Measurements from ENCODE around the gene ATP8B1. TPM values are rescaled to one million over a fixed set of nuclear protein-coding genes. Genes with fewer than 3 reads are reported as not detected.

The ATP8B1 gene
- total and polyA plus RNA-seq, 2 of the 4 experiments (the other 2 are of a cell fraction), result 64.3 to 136 TPM

GRCh38 chr18:57816208-57816954 is 13.3 kb upstream of the ATP8B1 start:
- peak overlapping the region; percentile 89 for H2BK15ac ChIP-seq (ENCODE audit: low read depth, low read length)
- peaks cover 6% of the 10 kb centered on the region; the same call in 1 of the 2 replicates for H3K9me3 ChIP-seq (ENCODE audit: control insufficient read depth, insufficient read depth, low read length)
- ATAC-seq (ENCODE audit: low read depth) (no peak), DNase-seq (no peak)
- peak overlapping the region; percentile 14 to 65; a peak in 1 of 4 replicates for H4K8ac ChIP-seq (ENCODE audit: low read depth in 2 of 2, low read length in 2 of 2)
- peak overlapping the region; percentile 1 for H2BK5ac ChIP-seq (ENCODE audit: low read depth, low read length, poor library complexity, severe bottlenecking)
- peak overlapping the region; percentile 87 for H2AK5ac ChIP-seq (ENCODE audit: low read depth, low read length)
- no peaks in the 10 kb centered on the region for H4K20me1 ChIP-seq (ENCODE audit: insufficient read depth, low read length)
- ChIA-PET CTCF (no interaction called here), POLR2A (ENCODE audit: unreplicated experiment) (no interaction called here)
- H3K4me1 ChIP-seq (ENCODE audit: control insufficient read depth, insufficient read depth, low read length), result peaks cover 11% of the 10 kb centered on the region
- no peak overlapping the region for H3K4me2 ChIP-seq (ENCODE audit: low read depth, low read length)
- H3K56ac ChIP-seq (ENCODE audit: extremely low read depth, insufficient read depth, low read length), result no peak overlapping the region
- peak overlapping the region; percentile 82 for H2BK20ac ChIP-seq (ENCODE audit: low read depth, low read length)
- peak overlapping the region; percentile 72 for H4K91ac ChIP-seq (ENCODE audit: insufficient read depth, low read depth, low read length)
- no peaks in the 10 kb centered on the region for H3K27me3 ChIP-seq (ENCODE audit: control insufficient read depth, insufficient read depth, low read length)
- intact Hi-C loops (cut with micrococcal nuclease) (no loop called here), dilution Hi-C loops (cut with HindIII; ENCODE audit: low sequenced_read_pairs, unreplicated experiment) (no loop called here), in situ Hi-C loops (cut with MboI; ENCODE audit: low sequenced_read_pairs) (no loop called here)
- H3K23ac ChIP-seq (ENCODE audit: low read depth, low read length), result no peak overlapping the region
- peaks cover 0 to 5% of the 10 kb centered on the region in 2 experiments; a peak in 1 of 4 replicates for H3K79me1 ChIP-seq (ENCODE audit: low read depth in 1 of 2, low read length in 2 of 2)
- 93% methylated on average over 2 of the region's 10 CpGs; no CpG with 5 or more reads in 1 of the 2 experiments for WGBS, 2 experiments (ENCODE audit: extremely low coverage in 2 of 2, insufficient read length in 1 of 2)
- BruUV-seq (replicated peaks), result no TSS peak
- H4K5ac ChIP-seq (ENCODE audit: low read depth, low read length), result no peak overlapping the region
- H3K4ac ChIP-seq (ENCODE audit: low read depth, low read length), result peak overlapping the region; percentile 84
- H2AFZ ChIP-seq (replicated peaks; ENCODE audit: low read length, poor library complexity), result peak overlapping the region; percentile 79
- H3K14ac ChIP-seq (replicated peaks; ENCODE audit: low read depth, low read length), result peak overlapping the region; percentile 86
- peak overlapping the region; percentile 77 for H2BK120ac ChIP-seq (ENCODE audit: low read depth, low read length)
- peak overlapping the region; percentile 23 for H2AK9ac ChIP-seq (replicated peaks; ENCODE audit: low read depth, low read length, poor library complexity)
- no peak overlapping the region for H3K9ac ChIP-seq (ENCODE audit: low read depth, low read length)
- H3K36me3 ChIP-seq (ENCODE audit: control insufficient read depth, insufficient read depth, low read length), result no peaks in the 10 kb centered on the region
- H3K9me1 ChIP-seq (ENCODE audit: insufficient read depth, low read length), result peaks cover 27% of the 10 kb centered on the region
- no peak overlapping the region for H3K27ac ChIP-seq (ENCODE audit: insufficient read depth, low read length)
- H3K4me3 ChIP-seq (ENCODE audit: insufficient read depth, low read depth, low read length), result no peak overlapping the region
- no peak overlapping the region for H3K18ac ChIP-seq (ENCODE audit: low read depth, low read length)
- TF ChIP-seq BHLHE40 (IDR thresholded peaks at IDR 0.05; ENCODE audit: low read depth, low read length) (no peak), RCOR1 (IDR thresholded peaks at IDR 0.05; ENCODE audit: insufficient replicate concordance, low read length) (no peak), RAD21 (IDR thresholded peaks at IDR 0.05; ENCODE audit: low read length) (no peak), USF2 (IDR thresholded peaks at IDR 0.05; ENCODE audit: low read depth, low read length) (no peak), CHD1 (IDR thresholded peaks at IDR 0.05; ENCODE audit: low read depth, low read length) (no peak), MXI1 (IDR thresholded peaks at IDR 0.05; ENCODE audit: borderline replicate concordance, low read depth, low read length) (no peak), SMC3 (IDR thresholded peaks at IDR 0.05; ENCODE audit: low read depth, low read length) (no peak), FOS (IDR thresholded peaks at IDR 0.05; ENCODE audit: low read depth, low read length) (no peak), POLR2A (IDR thresholded peaks at IDR 0.05; ENCODE audit: low read depth, low read length) (no peak), RFX5 (IDR thresholded peaks at IDR 0.05; ENCODE audit: low read depth, low read length) (no peak), NFE2L2 (IDR thresholded peaks at IDR 0.05; ENCODE audit: low read depth, low read length) (no peak), CTCF (conservative IDR thresholded peaks at IDR 0.05; ENCODE audit: low read depth, low read length) (no peak), CEBPB (IDR thresholded peaks at IDR 0.05; ENCODE audit: low read depth, low read length) (no peak), MAFK (IDR thresholded peaks at IDR 0.05; ENCODE audit: low read depth, low read length) (no peak)
- TF ChIP-seq, protein P1, sequence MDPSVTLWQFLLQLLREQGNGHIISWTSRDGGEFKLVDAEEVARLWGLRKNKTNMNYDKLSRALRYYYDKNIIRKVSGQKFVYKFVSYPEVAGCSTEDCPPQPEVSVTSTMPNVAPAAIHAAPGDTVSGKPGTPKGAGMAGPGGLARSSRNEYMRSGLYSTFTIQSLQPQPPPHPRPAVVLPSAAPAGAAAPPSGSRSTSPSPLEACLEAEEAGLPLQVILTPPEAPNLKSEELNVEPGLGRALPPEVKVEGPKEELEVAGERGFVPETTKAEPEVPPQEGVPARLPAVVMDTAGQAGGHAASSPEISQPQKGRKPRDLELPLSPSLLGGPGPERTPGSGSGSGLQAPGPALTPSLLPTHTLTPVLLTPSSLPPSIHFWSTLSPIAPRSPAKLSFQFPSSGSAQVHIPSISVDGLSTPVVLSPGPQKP (IDR thresholded peaks at IDR 0.05; ENCODE audit: borderline replicate concordance, low read depth, low read length), result no peak
